ENCODE data around the gene TOX3.

The TOX3 gene

DNA sequence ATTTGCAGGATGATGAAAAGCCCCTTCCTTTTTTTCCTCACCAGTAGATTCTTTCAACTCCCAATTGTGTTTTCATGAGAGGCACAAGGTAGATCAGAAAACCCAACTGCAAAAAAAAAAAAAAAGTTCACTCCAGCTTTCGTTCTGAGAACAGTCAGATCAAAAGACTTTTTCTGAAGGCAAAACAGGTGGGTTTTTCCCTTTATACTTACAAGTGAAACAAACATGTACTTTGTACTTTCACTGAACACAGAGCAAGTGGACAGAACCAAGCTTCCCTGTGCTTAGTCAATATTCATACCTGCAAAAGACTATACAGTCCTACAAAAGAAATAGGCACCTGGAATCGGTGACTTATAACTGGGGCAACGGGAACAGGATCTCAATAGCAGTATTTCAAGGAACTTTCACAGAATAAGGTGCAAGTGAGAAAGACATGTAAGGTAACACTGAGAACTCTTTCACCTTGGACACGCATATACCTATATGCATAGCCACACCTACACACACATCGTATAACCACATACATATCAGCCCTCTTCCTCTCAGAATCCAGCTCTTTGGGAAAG, 54.1 kb downstream of the TOX3 start:
- no peak for DNase-seq (ENCODE audit: low spot score)

- no peak for DNase-seq (ENCODE audit: low spot score)
These were observed 55.7 kb downstream of the TOX3 start for GRCh38 chr16:52491216-52491615.

DNA sequence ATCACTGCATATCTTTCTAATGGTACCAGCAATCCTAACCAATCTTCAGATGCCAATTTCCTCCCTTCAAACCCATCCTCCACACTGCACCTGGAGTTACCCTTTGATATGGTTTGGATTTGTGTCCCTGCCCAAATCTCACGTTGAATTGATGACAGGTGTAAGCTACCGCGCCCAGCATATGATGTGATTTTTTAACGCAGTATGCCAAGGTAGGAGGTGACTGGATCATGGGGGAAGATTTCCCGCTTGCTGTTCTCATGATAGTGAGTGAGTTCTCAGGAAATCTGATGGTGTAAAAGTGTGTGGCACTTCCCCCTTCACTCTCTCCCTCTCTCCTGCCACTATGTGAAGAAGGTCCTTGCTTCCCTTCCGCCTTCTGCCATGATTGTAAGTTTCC, 57.0 kb downstream of the TOX3 start:
- DNase-seq (ENCODE audit: low spot score), result no peak

DNA sequence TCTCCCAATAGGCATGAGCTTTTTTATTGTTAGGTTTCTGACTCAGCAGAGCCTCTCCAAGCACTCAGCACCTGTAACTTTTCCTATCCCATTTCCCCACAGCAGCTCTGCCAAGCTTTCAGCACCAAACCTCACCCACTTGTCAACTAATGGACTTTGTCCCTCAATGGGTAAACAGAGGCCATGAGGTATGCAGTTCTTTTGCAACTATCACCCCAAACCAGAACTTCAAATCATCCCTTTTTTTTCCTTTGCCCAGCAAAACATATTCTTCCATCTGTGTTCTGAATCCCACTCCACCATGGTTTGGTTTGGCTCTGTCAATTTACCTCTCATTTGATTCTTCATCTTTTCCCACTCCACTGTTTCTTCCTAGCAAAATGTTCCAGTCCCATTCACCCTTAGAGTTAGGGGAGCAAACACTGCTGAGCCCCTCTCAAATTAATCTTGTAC, 58.1 kb downstream of the TOX3 start:
- DNase-seq (ENCODE audit: low spot score), result no peak

GRCh38 chr16:52487849-52488457, 59.0 kb downstream of the TOX3 start:
- no peak for DNase-seq (ENCODE audit: low spot score)

DNA sequence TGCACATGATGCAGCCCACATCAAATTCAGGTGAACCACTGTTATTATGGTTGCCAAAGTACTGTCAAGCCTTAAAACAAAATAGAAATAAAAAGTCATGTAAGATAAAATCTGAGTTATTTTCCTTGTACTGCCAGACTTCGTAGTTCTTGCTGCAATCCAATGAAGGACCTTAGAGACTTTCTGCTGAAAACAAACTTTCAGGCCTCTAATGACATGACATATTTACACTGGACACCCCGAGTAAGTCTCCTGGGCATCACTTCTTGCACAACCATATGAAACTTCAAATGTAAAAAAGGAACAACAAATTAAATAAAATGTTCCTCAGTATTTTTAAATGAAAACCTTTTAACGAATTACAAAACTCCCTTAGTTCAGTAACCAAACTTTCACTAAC, 66.7 kb downstream of the TOX3 start:
- no peak for DNase-seq (ENCODE audit: low spot score)

- no peak for DNase-seq (ENCODE audit: low spot score)
These were observed 70.8 kb downstream of the TOX3 start for GRCh38 chr16:52476111-52476510.

GRCh38 chr16:52474679-52475078, 72.3 kb downstream of the TOX3 start:
- DNase-seq (ENCODE audit: low spot score), result no peak

GRCh38 chr16:52473096-52473495, 73.8 kb downstream of the TOX3 start:
- no peak for DNase-seq (ENCODE audit: low spot score)

- no peak for DNase-seq (ENCODE audit: low spot score)
These were observed 75.1 kb downstream of the TOX3 start for GRCh38 chr16:52471650-52472370.

DNA sequence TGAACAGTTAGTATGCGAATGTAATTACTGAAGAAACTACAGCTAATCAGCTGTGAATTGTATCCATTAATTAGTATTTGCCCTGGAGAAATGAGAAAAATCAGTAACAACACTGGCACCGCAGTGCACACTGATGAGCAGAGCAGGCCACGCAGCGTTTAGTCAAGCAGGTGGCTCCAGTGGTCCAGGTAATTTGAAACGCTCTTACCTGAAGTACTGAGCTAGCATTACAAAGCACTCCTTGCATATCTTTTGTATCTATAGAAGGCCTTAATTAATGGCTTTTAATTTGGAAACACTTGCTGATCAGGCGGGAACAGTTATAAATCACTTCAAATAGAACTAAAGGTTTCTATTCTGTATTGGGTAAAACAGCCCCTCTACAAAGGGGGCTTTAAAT, 76.4 kb downstream of the TOX3 start:
- DNase-seq (ENCODE audit: low spot score), result no peak

GRCh38 chr16:52469775-52470174, 77.2 kb downstream of the TOX3 start:
- no peak for DNase-seq (ENCODE audit: low spot score)

DNA sequence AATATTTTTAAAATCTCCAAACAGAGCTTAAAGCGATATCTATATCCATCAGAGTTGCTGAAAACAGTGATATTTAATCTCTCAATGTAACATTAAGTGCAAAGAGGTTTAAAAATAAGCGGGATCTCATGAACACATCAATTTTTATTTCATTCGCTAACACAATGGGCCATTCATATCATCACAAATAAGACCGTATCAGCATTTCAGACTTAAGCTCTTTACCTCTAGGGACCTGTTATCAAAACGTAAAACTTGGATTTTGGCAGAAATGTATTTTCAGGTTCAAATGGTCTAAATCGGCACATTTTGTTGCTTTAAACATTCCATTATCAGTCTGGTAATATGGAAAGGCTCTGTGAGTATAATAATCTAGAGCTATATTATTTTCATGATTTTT, 77.9 kb downstream of the TOX3 start:
- no peak for DNase-seq (ENCODE audit: low spot score)

GRCh38 chr16:52467753-52468152, 79.2 kb downstream of the TOX3 start:
- DNase-seq (ENCODE audit: low spot score), result no peak

DNA sequence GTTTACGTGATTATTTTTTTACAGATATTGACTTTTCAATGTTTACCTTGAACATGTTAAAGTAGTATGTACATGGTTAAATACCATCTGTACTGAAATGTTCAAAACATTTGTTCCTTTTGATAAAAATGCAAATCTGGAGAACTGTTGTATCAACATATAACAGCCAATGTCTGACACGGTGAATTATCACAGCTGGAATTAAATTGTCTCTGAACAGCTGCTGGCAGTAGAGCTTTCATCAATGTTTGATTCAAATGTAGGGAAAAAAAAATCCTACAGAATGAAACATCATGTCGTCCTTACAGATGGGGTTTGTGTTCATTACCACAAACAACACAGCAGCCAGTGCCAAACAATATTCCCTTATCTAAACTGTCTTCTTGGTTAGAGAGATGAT, 79.9 kb downstream of the TOX3 start:
- DNase-seq (ENCODE audit: low spot score), result no peak

DNA sequence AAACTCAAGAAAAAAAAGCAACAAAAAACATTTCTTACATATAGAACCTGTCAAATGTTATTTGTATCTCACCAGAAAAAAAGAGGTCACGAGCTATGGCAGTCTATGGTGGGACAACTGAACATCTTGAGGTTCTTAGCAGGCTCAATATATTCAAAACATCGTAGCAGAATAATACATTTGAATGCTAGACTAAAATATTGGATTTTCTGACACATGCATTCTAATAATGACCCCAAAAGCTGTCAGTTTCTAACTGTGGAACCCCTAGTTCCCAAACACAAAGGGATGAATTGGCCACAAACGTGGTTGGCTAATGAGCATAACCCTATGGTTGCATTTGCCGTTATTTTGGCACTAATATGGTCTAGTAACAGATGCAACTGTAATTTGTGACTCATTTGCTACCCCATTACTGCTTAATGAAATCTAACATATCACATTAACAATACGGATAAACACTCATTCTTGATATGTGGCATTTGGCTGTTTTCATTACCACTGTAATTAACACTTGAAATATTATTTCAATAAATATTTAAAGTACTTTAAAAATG, 81.2 kb downstream of the TOX3 start:
- DNase-seq (ENCODE audit: low spot score), result no peak

DNA sequence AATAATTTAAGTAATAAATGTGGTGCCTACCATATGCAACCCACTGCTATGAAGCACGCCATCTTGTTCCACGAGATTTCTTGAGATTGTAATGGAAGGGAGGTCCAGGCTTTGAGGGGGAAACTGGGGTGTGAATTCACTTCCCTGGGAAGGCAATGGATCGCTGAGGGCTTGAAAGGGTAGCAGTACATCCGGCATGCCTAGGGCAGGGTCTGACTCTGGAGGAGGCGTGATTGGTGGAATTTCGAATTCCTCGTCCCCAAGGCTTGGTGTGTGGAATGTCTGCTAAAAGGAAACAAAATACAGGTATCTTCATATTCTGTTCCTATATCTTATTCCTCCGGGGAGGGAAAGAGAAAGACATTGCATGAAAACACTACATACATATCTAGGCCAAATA, 83.0 kb downstream of the TOX3 start:
- DNase-seq (ENCODE audit: low spot score), result no peak

DNA sequence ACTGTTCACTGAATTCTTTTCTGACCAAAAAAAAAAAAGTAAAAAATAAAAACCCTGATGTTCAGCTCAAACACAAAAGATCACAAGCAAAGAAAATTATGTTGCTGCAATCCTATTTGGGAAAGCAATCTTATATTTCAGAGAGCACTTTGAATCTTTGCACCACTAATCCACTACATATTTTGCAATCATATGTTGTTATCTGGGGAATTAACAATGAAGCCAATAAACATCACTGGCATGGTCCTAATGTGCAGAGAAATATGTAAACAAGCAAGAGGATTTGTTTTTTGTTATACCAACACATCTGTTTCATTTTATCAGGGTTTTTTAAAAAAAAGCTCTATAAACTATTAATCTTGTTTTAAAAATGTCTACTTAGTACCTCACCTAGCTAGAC, 84.1 kb downstream of the TOX3 start:
- DNase-seq (ENCODE audit: low spot score), result no peak

DNA sequence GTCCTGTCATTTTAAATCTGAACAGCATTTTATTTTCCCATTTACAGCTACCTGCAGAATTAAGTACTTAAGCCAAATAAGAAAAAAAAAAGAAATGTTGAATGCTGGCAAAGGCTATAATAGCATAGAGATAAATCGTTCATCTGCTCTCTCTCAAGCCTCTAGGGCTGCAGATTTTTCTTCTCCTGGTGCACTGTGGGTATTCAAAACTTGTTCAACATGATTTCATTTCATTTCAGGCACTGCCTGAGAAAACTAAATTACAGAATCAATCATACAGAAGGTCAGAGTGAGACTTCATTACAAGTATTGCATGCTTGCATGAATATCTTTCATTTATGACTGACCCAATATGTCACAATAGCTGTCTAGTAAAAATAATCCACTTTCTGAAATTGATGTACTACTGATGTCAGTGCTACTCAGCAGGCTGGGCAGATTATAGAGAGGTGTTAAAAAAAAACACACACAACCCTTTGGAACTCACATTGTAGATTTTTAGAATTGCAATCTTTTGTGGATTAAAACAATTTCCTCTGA, 86.2 kb downstream of the TOX3 start:
- no peak for DNase-seq (ENCODE audit: low spot score)

GRCh38 chr16:52456368-52456767, 90.6 kb downstream of the TOX3 start:
- no peak for DNase-seq (ENCODE audit: low spot score)

GRCh38 chr16:52455549-52456277, 91.2 kb downstream of the TOX3 start:
- DNase-seq (ENCODE audit: low spot score), result no peak

GRCh38 chr16:52453644-52454043, 93.3 kb downstream of the TOX3 start:
- no peak for DNase-seq (ENCODE audit: low spot score)
